GM21576 (cell line): ENCODE data around the gene SLC12A5.

Source experiments
- ATAC-seq: cut with Tn5 transposase; IDR thresholded peaks from one replicate; pipeline ENCODE4 v1.9.1; 2021; ENCODE audit warnings: mild to moderate bottlenecking, moderate library complexity; ENCODE audit not compliant: unreplicated experiment

The SLC12A5 gene

GRCh38 chr20:46101957-46102356 is 72.9 kb downstream of the SLC12A5 start:
- no peak for ATAC-seq

- no peak for ATAC-seq
These were observed 73.9 kb downstream of the SLC12A5 start for GRCh38 chr20:46102940-46103339.

GRCh38 chr20:46104262-46104661 is 75.2 kb downstream of the SLC12A5 start:
- no peak for ATAC-seq

- ATAC-seq: no peak
These were observed 78.0 kb downstream of the SLC12A5 start for GRCh38 chr20:46107061-46107460.

- peak; percentile 81 for ATAC-seq
These were observed 79.4 kb downstream of the SLC12A5 start for GRCh38 chr20:46108435-46108841.

- no peak for ATAC-seq
These were observed 80.0 kb downstream of the SLC12A5 start for GRCh38 chr20:46108976-46109375.
